ENCODE data around the gene EYS.
"Not testable (repeated sequence)": the region's sequence is repeated elsewhere in the genome, so short reads cannot be mapped to it uniquely, and the experiment has no call there.

DNA sequence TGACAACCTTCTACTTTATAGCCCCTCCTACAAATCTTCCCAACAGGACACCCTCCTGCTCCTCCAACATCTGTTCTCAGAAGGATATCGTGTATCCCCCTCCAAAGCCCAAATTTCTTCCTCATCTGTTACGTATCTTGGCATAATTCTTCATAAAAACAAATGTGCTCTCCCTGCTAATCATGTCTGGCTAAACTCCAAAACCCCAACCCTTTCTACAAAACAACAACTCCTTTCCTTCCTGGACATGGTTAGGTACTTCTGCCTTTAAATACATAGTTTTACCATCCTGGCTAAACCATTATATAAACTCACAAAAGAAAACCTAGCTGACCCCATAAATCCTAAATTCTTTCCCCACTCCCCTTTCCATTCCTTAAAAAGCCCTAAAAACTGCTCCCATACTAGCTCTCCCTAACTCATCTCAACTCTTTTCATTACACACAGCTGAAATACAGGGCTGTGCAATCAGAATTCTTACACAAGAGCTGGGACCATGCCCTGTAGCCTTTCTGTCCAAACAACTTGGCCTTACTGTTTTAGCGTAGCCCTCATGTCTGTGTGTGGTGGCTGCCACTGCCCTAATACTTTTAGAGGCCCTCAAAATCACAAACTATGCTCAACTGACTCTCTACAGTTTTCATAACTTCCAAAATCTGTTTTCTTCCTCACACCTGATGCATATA, 1753.5 kb downstream of the EYS start:
- not testable (repeated sequence) for TF ChIP-seq YY1 (IDR thresholded peaks at IDR 0.05; ENCODE audit: insufficient read depth, insufficient read length); ZNF274 (IDR thresholded peaks at IDR 0.05; ENCODE audit: low read depth, low read length)
